ENCODE measurements around the gene RARB. TPM values are rescaled to one million over a fixed set of nuclear protein-coding genes. Genes with fewer than 3 reads are reported as not detected.

RARB gene
- total RNA-seq, 4 donors from 2014 or later, result 2.6 to 11.2 (median 3.4) TPM

DNA sequence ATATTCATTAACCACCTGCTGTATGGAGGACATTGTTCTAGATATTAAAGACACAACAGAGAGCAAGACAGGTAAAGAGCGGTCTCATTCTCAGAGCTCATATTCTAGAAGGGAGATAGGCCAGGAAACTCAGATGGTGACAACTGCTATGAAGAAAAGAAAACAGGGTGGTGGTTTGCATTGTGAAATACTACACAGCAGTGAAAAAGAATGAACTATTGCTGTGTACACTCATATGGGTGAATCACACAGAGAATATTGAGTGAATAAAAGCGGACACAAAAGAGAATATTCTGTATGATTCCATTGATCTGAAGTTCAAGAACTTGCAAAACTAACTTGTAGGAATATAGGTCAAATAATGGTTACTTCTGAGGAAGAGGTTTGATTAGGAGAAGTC, 159.9 kb downstream of the RARB start:
- DNase-seq (ENCODE audit: low spot score) (no peak), ATAC-seq (ENCODE audit: low FRiP score) (no peak)
- TF ChIP-seq, protein P1, sequence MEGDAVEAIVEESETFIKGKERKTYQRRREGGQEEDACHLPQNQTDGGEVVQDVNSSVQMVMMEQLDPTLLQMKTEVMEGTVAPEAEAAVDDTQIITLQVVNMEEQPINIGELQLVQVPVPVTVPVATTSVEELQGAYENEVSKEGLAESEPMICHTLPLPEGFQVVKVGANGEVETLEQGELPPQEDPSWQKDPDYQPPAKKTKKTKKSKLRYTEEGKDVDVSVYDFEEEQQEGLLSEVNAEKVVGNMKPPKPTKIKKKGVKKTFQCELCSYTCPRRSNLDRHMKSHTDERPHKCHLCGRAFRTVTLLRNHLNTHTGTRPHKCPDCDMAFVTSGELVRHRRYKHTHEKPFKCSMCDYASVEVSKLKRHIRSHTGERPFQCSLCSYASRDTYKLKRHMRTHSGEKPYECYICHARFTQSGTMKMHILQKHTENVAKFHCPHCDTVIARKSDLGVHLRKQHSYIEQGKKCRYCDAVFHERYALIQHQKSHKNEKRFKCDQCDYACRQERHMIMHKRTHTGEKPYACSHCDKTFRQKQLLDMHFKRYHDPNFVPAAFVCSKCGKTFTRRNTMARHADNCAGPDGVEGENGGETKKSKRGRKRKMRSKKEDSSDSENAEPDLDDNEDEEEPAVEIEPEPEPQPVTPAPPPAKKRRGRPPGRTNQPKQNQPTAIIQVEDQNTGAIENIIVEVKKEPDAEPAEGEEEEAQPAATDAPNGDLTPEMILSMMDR (IDR thresholded peaks at IDR 0.05), result no peak

DNA sequence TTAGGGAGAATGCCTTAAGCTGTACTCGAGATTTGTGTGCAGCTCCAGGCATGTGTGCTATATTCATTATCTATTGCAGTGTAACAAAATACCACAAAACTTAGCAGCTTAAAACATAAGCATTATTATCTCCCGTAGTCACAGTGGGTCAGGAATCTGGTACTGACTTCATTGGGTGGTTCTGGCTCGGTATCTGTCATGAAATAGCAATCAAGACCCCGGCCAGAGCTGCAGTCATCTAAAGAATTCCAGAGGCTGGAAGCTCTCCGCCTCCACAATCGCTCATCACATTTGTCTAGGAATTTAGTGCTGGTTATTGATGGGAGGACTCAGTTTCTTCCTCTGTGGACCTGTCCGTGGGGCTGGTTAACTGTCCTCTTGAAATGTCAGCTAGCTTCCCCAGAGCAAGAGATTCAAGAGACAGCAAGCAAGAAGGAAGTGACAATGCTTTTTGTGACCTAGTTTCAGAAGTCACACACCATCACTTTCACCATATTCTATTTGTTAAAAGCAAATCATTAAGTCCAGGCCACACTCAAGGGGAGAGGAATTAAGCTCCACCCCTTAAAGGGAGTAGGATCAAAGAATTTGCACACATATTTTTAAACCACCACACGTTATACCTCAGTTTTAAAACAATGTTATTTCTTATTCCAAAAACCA, 160.5 kb downstream of the RARB start:
- DNase-seq (ENCODE audit: low spot score) (no peak), ATAC-seq (ENCODE audit: low FRiP score) (no peak)
- TF ChIP-seq, protein P1 (IDR thresholded peaks at IDR 0.05), result no peak

DNA sequence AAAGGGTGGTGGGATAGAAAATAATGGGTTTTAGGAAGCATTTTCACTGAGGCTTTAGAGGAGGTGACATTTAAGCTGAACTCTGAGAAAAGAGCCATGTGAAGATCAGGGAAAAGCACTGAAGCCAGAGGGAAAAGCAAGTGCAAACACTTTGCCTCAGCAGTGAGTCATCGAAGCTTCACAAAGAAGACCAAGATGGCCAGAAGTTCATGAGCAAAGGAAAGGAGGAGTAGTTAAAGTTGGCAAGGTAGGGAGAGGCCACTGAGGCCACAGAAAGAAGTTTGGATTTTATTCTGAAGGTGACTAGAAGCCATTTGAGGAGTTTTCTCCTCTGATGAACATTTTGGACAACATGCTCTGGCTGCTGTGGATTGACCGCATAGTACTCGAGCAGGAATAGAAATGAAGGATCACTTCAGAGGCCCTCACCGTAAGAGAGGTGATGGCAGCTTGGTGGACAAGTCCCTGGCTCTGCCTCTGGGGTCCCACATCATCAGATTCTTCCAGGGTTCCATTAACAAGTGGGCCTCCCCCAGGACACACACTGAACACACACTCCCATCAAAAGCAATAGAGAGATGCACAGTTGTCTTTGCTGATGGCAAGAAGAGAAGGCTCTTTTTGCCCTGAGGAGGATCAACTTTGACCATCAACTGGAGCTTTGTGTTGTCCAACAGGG, 161.2 kb downstream of the RARB start:
- ATAC-seq (ENCODE audit: low FRiP score) (no peak), DNase-seq (ENCODE audit: low spot score) (no peak)
- TF ChIP-seq, protein P1 (IDR thresholded peaks at IDR 0.05), result no peak

GRCh38 chr3:25589783-25590258, 161.8 kb downstream of the RARB start:
- DNase-seq (ENCODE audit: low spot score) (no peak), ATAC-seq (ENCODE audit: low FRiP score) (no peak)
- TF ChIP-seq, protein P1 (IDR thresholded peaks at IDR 0.05), result no peak

DNA sequence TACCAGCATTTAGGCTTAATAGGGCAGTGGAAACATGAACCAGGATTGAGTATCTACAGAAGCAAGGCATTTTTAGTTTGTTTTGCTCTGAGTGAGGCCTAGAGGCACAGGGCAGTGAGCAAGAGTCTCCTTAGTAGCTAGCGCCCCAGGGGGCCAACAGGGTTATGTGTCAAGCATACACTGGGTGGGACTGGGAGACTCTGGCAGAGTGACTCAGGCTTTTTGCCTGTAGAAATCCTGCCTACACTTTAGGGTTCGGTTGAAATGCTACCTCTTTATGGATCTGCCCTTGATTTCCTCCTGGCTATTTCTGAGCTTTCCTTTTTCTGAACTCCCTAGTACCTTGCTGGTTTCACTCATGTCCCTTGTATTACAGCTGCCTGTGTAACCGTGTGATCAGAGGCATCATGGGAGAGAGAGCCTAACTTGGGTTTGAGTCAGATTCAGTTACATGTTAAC, 164.5 kb downstream of the RARB start:
- peak; percentile 76 for ATAC-seq (ENCODE audit: low FRiP score)
- TF ChIP-seq, protein P1 (IDR thresholded peaks at IDR 0.05), result no peak
- no peak for DNase-seq (ENCODE audit: low spot score)

- TF ChIP-seq, protein P1 (IDR thresholded peaks at IDR 0.05), result no peak
- ATAC-seq (ENCODE audit: low FRiP score), result no peak
- DNase-seq (ENCODE audit: low spot score), result no peak
Observed at GRCh38 chr3:25593001-25593400, 164.9 kb downstream of the RARB start.
